ENCODE data around the gene U2AF2. TPM values are rescaled to one million over a fixed set of nuclear protein-coding genes. Genes with fewer than 3 reads are reported as not detected.
A peak's percentile ranks its signal among the peaks of the same experiment; 100 is the strongest.
"Not testable (repeated sequence)": the region's sequence is repeated elsewhere in the genome, so short reads cannot be mapped to it uniquely, and the experiment has no call there.

U2AF2 gene
- total RNA-seq, 1 donor from 2014 or later = 70.1 TPM

DNA sequence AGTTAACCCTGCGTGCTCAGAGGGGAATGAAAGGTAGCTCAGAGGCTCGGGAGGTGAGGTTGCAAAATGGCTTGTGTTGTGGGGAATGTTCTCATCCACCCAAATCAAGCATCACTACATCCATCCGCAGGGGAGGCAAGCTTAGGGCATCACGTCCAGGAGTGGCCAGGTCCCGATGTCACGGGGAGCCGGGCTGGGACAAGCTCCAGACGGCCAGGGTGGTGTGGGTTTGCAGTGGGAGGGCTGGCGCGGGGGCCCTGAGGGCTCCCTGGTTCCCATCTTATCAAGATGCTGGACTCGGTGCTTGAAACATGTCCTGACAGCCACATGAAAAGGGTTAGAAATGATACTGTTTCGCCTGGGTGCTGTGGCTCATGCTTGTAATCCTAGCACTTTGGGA lies 46.0 kb downstream of the U2AF2 start:
- FAIRE-seq (no peak), DNase-seq (ENCODE audit: low spot score in 2 of 2) (no peak)

DNA sequence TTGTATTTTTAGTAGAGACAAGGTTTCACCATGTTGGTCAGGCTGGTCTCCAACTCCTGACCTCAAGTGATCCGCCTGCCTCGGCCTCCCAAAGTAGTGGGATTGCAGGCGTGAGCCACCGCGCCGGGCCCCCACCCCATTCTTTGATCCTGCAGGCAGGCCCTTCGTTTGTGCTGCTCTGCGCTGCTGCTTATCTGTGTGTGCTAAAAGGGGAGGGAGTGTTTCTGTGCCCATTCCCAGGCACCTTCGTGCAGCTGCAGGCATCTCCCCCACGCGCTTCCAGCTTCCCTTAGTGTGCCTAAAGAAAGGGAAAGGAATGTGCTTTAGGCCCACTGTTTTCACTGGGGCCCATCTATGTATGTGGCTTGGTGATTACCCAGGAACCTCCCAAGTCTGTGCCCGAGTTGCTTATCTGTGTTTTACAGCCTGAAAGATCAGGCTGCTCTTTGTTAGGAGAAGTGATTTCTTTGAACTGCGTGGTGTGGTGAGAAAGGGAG lies 47.3 kb downstream of the U2AF2 start:
- no peak for FAIRE-seq

DNA sequence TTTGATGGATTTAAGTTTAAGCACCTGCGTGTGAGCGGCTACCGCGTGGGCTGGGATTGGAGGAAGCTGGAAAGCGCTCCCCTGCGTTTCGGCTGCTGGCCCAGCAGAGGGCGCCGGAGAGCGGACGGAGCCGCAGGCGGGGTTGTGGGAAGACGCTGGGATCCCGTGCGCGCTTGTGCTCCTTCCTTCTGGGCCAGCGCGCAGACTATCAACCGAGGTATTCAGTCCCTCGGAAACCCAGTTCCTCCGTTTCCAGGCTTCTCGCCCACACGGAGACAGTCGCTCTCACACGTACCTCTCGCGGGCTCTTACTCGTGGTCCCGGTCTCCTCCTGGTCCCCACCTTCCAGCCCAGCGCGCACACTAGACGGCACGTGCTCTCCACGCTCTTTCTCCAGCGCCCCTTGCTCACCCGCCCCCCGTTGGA lies 49.0 kb downstream of the U2AF2 start:
- no peak for FAIRE-seq
- peak in 1 of 2 donors; percentile 72 for DNase-seq (ENCODE audit: low spot score in 2 of 2)

More for the DNA sequence above, 47.3 kb downstream of the U2AF2 start:
- DNase-seq (ENCODE audit: low spot score in 2 of 2) = no peak

DNA sequence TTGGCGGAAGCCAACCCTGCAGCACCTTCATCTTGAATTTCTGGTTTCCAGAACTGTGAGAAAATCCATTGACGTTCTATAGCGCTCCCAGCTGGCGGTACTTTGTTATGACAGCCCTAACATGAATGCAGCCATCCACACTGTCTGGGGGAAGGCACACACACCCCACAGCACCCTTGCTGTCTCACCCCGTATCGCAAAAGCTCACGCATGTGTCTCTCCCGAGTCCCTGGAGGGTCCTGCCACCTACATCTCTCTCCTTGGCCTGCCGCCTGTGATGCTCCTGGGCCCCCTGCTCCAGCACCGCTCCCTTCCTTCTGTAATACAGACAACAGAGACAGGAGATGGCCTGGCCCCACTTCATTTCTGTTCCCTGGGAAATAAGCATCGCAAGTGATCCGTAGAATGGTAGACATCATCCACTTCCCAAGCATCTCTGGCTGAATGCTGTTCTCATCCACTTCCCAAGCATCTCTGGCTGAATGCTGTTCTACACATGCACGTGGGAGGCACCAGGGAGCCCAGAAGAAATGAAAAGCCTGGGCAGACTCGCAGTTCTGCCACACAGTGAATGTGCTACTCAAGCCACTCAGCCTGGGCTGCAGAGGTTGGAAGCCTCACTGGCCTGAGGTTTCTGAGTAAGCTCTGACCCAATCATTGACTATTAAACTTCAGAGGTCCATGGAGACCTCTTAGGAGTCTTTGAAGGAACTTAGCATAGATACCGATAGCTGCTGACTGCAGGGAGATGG lies 49.8 kb downstream of the U2AF2 start:
- FAIRE-seq = no peak
- DNase-seq (ENCODE audit: low spot score in 2 of 2) = no peak

DNA sequence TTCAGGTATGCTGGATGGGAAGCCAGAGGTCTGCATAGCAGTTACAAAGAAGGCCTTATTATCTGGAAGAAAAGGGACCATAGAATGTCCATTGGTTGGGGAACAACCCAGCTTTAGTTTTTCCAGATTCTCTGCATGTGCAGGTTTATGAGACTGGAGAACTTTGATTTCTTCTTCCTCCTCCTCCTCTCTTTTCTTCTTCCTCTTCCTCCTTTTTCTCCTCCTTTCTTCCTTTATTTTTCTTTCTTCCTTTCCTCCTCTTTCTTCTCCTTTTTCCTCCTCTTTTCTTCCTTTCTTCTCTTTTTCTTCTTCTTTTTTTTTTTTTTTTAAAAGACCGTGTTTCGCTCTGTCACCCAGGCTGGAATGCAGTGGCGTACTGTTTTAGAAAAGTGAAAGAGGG lies 51.1 kb downstream of the U2AF2 start:
- FAIRE-seq (no peak), DNase-seq (ENCODE audit: low spot score in 2 of 2) (no peak)

DNA sequence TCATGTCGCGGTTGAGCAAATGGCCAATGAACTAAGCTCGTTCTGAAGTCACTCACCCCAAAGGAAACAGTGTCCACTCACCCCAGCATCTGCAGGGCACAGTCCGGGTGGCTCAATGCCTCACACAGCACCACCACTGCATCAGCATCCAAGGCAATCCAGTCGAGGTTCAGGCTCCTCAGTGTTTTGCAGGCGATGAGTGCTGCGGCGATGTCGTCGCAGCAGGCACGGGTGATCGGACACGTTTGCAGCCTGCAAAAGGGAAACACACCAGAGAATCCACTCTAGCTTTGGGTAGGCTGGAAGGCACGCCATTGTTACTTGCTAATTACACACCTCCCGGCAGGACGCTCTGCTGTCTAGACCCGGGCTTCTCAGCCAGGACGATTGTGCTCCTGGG lies 56.9 kb downstream of the U2AF2 start:
- FAIRE-seq (no peak), DNase-seq (ENCODE audit: low spot score in 2 of 2) (no peak)

DNA sequence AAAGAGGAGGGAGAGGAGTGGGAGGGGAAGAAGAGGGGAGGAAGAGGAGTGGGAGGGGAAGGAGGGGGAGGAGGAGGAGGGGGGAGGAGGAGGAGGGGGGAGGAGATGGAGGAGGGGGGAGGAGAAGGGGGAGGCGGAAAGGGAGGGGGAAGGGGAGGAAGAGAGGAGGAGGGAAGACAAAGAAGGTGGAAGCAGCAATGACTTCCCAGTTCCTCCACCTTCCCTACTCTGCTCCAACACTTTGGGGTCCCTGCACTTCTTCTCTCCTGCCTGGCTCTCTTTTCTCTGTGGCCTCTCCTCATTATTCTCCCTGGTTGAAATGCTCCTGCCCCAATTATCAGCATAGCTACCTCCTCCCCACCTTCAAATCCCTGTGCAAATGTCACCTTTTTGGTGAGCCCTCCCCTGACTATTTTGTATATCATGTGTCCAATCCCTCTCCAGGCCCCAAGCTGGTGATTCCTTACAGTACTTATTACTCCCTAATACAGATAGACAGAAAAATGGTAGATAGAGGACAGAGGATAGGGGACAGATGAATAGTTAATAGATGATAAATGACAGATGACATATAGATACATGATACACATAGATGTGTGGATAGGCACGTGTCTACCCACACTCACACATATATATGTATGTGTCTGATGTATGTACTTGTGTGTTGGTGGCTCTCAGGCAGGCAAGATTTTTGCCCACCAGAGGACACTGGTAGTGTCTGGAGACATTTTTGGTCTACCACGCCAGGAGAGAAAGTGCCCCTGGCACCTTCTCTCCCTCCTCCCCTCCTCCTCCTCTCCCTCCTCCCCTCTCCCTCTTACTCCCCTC lies 58.2 kb downstream of the U2AF2 start:
- DNase-seq (ENCODE audit: low spot score in 2 of 2) = no peak
- FAIRE-seq = no peak

DNA sequence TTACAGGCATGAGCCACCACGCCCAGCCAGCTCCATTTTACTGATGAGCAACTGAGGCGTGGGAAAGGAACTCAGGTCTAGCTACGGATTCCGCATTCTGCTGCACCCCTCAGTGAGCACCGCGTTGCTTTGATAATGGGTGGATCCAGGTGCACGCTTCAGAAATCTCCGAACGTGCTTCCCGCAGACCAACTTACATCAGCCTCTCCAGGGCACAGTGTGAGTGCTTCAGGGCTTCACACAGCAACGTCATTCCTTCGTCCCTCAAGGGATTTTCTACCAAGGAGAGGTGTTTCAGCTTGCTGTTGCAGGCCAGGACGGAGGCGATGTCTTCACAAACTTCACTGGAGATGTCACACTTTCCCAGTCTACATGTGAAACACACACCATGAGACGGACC lies 61.7 kb downstream of the U2AF2 start:
- FAIRE-seq (no peak), DNase-seq (ENCODE audit: low spot score in 2 of 2) (no peak)

DNA sequence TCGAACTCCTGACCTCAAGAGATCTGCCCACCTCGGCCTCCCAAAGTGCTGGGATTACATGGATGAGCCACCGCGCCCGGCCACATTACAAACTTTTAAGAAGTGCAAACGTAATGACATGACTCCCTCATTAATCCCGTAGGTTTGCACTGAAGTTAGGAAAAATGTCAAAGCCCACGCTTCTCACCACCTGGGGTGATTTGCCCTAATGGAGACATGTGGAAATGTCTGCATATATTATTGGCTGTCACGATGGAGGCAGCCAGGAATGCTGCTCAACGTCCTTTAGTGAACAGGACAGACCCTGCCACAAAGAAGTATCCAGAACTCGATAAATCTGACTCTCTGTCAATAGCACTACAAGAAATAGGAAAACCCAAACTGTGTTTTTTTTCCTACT lies 62.4 kb downstream of the U2AF2 start:
- FAIRE-seq = no peak
- no peak for DNase-seq (ENCODE audit: low spot score in 2 of 2)

DNA sequence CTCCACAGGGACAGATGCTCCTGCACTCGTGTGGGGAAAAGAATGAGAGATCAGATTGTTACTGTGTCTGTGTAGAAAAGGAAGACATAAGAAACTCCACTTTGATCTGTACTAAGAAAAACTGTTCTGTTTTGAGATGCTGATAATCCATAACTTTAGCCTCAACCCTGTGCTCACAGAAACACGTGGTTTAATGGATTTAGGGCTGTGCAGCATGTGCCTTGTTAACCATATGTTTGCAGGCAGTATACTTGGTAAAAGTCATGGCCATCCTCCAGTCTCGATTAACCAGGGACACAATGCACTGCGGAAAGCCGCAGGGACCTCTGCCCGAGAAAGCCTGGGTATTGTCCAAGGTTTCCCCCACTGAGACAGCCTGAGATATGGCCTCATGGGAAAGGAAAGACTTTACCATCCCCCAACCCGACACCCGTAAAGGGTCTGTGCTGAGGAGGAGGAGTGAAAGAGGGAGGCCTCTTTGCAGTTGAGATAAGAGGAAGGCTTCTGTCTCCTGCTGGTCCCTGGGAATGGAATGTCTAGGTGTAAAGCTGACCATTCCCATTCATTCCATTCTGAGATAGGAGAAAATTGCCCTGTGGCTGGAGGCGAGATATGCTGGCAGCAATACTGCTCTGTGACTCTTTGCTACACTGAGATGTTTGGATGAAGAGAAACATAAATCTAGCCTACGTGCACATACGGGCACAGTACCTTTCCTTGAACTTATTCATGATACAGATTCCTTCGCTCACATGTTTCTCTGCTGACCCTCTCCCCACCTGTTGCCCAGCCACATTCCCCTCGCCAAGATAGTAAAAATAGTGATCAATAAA lies 63.3 kb downstream of the U2AF2 start:
- FAIRE-seq; DNase-seq (ENCODE audit: low spot score in 2 of 2): not testable (repeated sequence)

DNA sequence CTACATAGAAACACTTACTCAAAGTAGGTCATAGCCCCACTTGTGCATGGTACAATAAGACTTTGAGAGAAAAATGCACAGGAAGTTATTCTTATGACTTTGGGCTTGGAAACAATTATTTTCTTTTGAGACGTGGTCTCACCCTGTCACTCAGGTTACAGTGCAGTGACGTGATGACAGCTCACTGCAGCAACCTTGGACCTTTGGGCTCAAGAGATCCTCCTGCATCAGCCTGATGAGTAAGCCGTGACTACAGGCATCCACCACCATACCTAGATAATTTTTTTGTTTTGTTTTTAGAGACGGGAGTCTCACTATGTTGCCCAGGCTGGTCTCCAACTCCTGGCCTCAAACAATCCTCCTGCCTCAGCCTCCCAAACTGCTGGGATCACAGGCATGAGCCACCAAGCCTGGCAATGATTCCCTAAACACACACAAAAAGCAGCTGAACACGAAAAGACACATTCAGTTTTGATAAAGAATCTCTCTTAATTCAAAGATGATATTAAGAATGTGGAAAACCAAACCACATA lies 65.4 kb downstream of the U2AF2 start:
- DNase-seq (ENCODE audit: low spot score in 2 of 2) (no peak), FAIRE-seq (no peak)

DNA sequence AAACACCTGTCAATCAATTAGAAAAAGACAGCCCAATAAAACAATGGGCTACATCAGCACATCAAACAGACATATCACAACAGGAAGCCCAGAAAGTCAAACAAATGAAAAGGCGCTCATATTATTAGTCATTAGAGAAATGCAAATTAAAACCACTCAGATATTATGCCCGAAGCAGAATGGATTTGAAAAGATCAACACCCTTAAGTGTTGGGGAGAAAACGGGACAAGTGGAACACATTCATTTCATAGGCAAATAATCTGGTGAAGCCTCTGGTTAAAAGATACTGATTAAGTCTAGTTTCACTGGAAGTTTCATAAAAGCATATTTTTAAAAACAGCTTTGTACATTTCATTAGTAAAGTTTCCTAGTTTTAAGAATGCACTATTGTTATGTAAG lies 66.0 kb downstream of the U2AF2 start:
- DNase-seq (ENCODE audit: low spot score in 2 of 2) (no peak), FAIRE-seq (no peak)

DNA sequence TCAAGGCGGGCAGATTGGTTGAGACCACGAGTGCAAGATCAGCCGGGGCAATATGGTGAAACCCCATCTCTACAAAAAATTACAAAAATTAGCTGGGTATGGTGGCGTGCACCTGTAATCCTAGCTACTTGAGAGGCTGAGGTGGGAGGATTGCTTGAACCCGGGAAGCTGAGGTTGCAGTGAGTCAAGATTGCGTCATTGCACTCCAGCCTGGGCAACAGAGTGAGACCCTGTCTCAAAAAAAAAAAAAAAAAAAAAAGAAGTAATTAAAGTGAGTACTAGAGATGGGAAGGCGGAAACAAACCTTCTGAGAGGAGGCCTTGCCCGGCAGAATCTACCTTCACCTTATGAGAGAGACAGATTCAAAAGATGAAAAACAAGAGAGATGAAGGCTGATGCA lies 68.7 kb downstream of the U2AF2 start:
- DNase-seq (ENCODE audit: low spot score in 2 of 2) (no peak), FAIRE-seq (no peak)

Small RNA genes lying within 50 kb of the gene (small RNA-seq; reads per million reads assigned to genes)
- gene AC010525.2 = not detected

Other genes starting within 250 kb of the U2AF2 start
- 28.9 TPM for gene UBE2S, start 247.2 kb upstream of the U2AF2 start, total RNA-seq
- gene SHISA7, start 211.7 kb upstream of the U2AF2 start, total RNA-seq = 4.5 TPM
- 12.2 TPM for gene ISOC2, start 193.4 kb upstream of the U2AF2 start, total RNA-seq
- not detected for gene C19orf85, start 190.3 kb upstream of the U2AF2 start, total RNA-seq
- gene ZNF628, start 178.4 kb upstream of the U2AF2 start, total RNA-seq = 0.41 TPM
- gene NAT14, start 169.8 kb upstream of the U2AF2 start, total RNA-seq = 18.8 TPM
- gene SSC5D, start 166.6 kb upstream of the U2AF2 start, total RNA-seq = under 0.01 TPM
- 0.41 TPM for gene SBK2, start 117.9 kb upstream of the U2AF2 start, total RNA-seq
- gene SBK3, start 109.5 kb upstream of the U2AF2 start, total RNA-seq = not detected
- gene ZNF579, start 74.2 kb upstream of the U2AF2 start, total RNA-seq = 3.7 TPM
- 3.3 TPM for gene FIZ1, start 55.5 kb upstream of the U2AF2 start, total RNA-seq
- gene ZNF524, start 54.7 kb upstream of the U2AF2 start, total RNA-seq = 2.9 TPM
- 1.2 TPM for gene ZNF865, start 49.4 kb upstream of the U2AF2 start, total RNA-seq
- 4.5 TPM for gene ZNF784, start 30.5 kb upstream of the U2AF2 start, total RNA-seq
- 2.4 TPM for gene ZNF580, start 14.0 kb upstream of the U2AF2 start, total RNA-seq
- gene ZNF581, start 11.4 kb upstream of the U2AF2 start, total RNA-seq = 6.5 TPM
- gene CCDC106, start 6.8 kb upstream of the U2AF2 start, total RNA-seq = 9.4 TPM
- gene EPN1, start 20.2 kb downstream of the U2AF2 start, total RNA-seq = 16.7 TPM
- not detected for gene NLRP9, start 83.4 kb downstream of the U2AF2 start, total RNA-seq
- gene RFPL4A, start 104.1 kb downstream of the U2AF2 start, total RNA-seq = not detected
- gene RFPL4AL1, start 114.1 kb downstream of the U2AF2 start, total RNA-seq = not detected
- not detected for gene NLRP11, start 177.0 kb downstream of the U2AF2 start, total RNA-seq
- not detected for gene NLRP4, start 181.5 kb downstream of the U2AF2 start, total RNA-seq

Data from frontal cortex (tissue), 4 donors.